Psoas muscle (tissue), 8 donors: ENCODE results near the gene DBN1. TPM values are rescaled to one million over a fixed set of nuclear protein-coding genes. Genes with fewer than 3 reads are reported as not detected.
"Not testable (repeated sequence)": the region's sequence is repeated elsewhere in the genome, so short reads cannot be mapped to it uniquely, and the experiment has no call there.

Source experiments
- ATAC-seq, 4 donors: fragments of 200-7000 bp; cut with Tn5 transposase; one replicate each; pipeline ENCODE4 v1.9.1; 2020; ENCODE audit warnings: moderate library complexity in 3 of 4, mild to moderate bottlenecking in 2 of 4
- DNase-seq, 2 donors: peaks; one replicate each; pipeline ENCODE4 v3.0.0-alpha.2; 2020
- H3K27ac ChIP-seq: fragments of 200-600 bp; one replicate; pipeline ENCODE4 v1.8.0; 2022
- H3K27me3 ChIP-seq, 3 donors: fragments of 200-600 bp in 1 of 3; one replicate each; pipeline versions ENCODE4 v1.6.1 to v1.8.0; 2013 to 2022; ENCODE audit warnings: low read length in 2 of 3, mild to moderate bottlenecking in 2 of 3, moderate library complexity in 1 of 3; ENCODE audit not compliant: insufficient read depth in 3 of 3
- H3K36me3 ChIP-seq, 2 donors: fragments of 200-600 bp in 1 of 2; one replicate each; pipeline versions ENCODE4 v1.6.1 to v1.8.0; 2013 to 2022; ENCODE audit warnings: low read depth in 1 of 2, mild to moderate bottlenecking in 1 of 2, moderate library complexity in 1 of 2; ENCODE audit not compliant: insufficient read depth in 1 of 2
- H3K4me1 ChIP-seq: fragments of 200-600 bp; one replicate; pipeline ENCODE4 v1.8.0; 2022
- H3K4me3 ChIP-seq: fragments of 200-600 bp; one replicate; pipeline ENCODE4 v1.8.0; 2022; ENCODE audit warnings: mild to moderate bottlenecking
- H3K9me3 ChIP-seq: fragments of 200-600 bp; one replicate; pipeline ENCODE4 v1.8.0; 2022
- CTCF ChIP-seq: fragments of 200-600 bp; IDR thresholded peaks from one replicate; pipeline ENCODE4 v1.8.0; 2022; ENCODE audit warnings: antibody characterized with exemption
- WGBS, 3 donors: extraction: QIAGEN DNeasy Blood & Tissue Kit; methylation state at CpG; one replicate each; pipeline versions ENCODE4 v1.1.6 to v1.1.7; 2013; 5-methylcytosine and 5-hydroxymethylcytosine counted together
- intact Hi-C, 2 donors: fragments of 100-400 bp; cut with DNase I; formaldehyde crosslinking; loops; one replicate each; pipeline versions ENCODE4 v1.11.0 to v1.14.2; 2022
- polyA plus RNA-seq, 3 donors: library from polyadenylated mRNA; stranded (reverse); fragments of 200-250 nt; gene quantifications; one replicate each; pipeline ENCODE4 v1.2.3, GENCODE V29; 2013
- total RNA-seq, 4 donors: library from RNA; stranded (reverse); fragmentation: NEBNext Ultra II Directional in 2 of 4; extraction: Animal tissue kit (Norgen Biotek cat#: 25700) in 2 of 4; gene quantifications; one replicate each; pipeline versions ENCODE4 v1.2.1 to v1.2.4, GENCODE V29; 2021 to 2023
- donor health status: healthy with polysubstance abuse.
- donor health status: DM: no; HTN: no; CAD: no; lungs with moderate emphysema.
- donor health status: Bipolar disorder and iron deficiency.
- donor health status: healthy.
- donor health status: DM: yes; HTN: yes; CAD: no.
- donor health status: DM: no; HTN: no; CAD: no.
- donor health status: DM: no; HTN: no; CAD: no.
- donor health status: DM: yes; HTN: yes; CAD: no.

The DBN1 gene
- total and polyA plus RNA-seq, 7 donors, result 8.1 to 28.4 (median 20.8) TPM

GRCh38 chr5:177486256-177486655 lies 12.8 kb upstream of the DBN1 start:
- no peaks in the 10 kb centered on the region for H3K9me3 ChIP-seq
- H3K4me1 ChIP-seq, result peaks cover 24% of the 10 kb centered on the region
- no peak for TF ChIP-seq CTCF
- H3K27ac ChIP-seq, result no peak overlapping the region
- ATAC-seq (no peak), DNase-seq (no peak)
- H3K36me3 ChIP-seq, result peaks cover 0 to 81% of the 10 kb centered on the region in 2 donors
- intact Hi-C loops, result no loop called here
- no peak overlapping the region for H3K4me3 ChIP-seq
- no peaks in the 10 kb centered on the region for H3K27me3 ChIP-seq
- WGBS, 3 donors, result 91 to 97% (median 97%) methylated on average over 3 of the region's 3 CpGs

GRCh38 chr5:177485753-177486152 lies 12.3 kb upstream of the DBN1 start:
- H3K4me3 ChIP-seq, H3K27me3 ChIP-seq, ATAC-seq, DNase-seq, H3K9me3 ChIP-seq, intact Hi-C loops: not testable (repeated sequence)
- 94 to 95% (median 94%) methylated on average over 3 of the region's 3 CpGs for WGBS, 3 donors
- H3K27ac ChIP-seq, result peak overlapping the region; percentile 78
- peaks cover 24% of the 10 kb centered on the region for H3K4me1 ChIP-seq
- peaks cover 0 to 76% of the 10 kb centered on the region in 2 donors for H3K36me3 ChIP-seq

DNA sequence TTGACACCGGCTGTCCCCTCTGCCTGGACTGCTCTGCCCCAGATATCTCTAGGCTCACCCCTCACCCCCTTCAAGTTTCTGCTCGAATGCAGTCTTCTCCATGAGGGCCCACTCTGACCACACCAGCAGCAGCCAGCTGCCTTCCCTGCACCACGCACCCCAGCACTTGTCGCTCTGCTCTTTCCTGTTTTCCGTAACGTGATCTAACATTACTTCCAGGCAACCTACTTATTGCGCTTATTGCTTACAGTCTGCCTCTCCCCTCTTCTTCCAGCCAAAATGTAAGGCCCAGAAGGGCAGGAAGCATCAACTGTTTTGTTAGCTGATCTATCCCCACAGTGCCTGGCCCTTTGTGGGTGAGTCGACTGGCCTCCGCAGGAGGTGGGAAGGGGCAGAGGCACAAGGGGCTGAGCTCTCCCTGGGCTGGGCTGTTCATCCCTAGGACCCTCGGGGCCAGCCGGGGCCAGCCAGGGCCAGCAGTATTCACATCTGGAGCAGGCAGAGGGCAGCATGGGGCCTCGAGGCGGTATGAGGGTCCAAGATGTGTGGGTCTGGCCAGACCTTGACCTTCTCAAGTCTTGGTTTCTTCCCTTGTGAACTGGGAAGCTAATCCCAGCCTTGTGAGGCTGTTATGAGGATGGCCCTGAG lies 11.6 kb upstream of the DBN1 start:
- peaks cover 28% of the 10 kb centered on the region for H3K4me1 ChIP-seq
- 33 to 49% (median 35%) methylated on average over 13 of the region's 13 CpGs for whole genome bisulfite sequencing, 3 donors
- H3K9me3 ChIP-seq, result no peaks in the 10 kb centered on the region
- DNase-seq, result no peak
- H3K27ac ChIP-seq, result peak overlapping the region; percentile 78
- peaks cover 0 to 69% of the 10 kb centered on the region in 2 donors for H3K36me3 ChIP-seq
- H3K4me3 ChIP-seq, result no peak overlapping the region
- intact Hi-C loops, result no loop called here
- peak in 2 of 4 donors; percentile 6 to 7 for ATAC-seq
- no peaks in the 10 kb centered on the region for H3K27me3 ChIP-seq
- TF ChIP-seq CTCF, result no peak

GRCh38 chr5:177483994-177484901 lies 10.8 kb upstream of the DBN1 start:
- no peak overlapping the region for H3K4me3 ChIP-seq
- H3K27me3 ChIP-seq, result no peaks in the 10 kb centered on the region
- H3K27ac ChIP-seq, result peak overlapping the region; percentile 78
- DNase-seq (peak in 1 of 2 donors; percentile 78), ATAC-seq (peak; percentile 21 to 67 (median 62))
- peaks cover 36% of the 10 kb centered on the region for H3K4me1 ChIP-seq
- no peak for TF ChIP-seq CTCF
- no peaks in the 10 kb centered on the region for H3K9me3 ChIP-seq
- H3K36me3 ChIP-seq, result peaks cover 0 to 61% of the 10 kb centered on the region in 2 donors
- intact Hi-C loops, result no loop called here
- WGBS, 3 donors, result 54 to 68% (median 57%) methylated on average over 22 of the region's 22 CpGs

- H3K36me3 ChIP-seq, result peaks cover 0 to 49% of the 10 kb centered on the region in 2 donors
- H3K4me3 ChIP-seq, result no peak overlapping the region
- no peak for TF ChIP-seq CTCF
- DNase-seq, result no peak
- peak overlapping the region; percentile 16 for H3K27ac ChIP-seq
- 93 to 98% (median 96%) methylated on average over 9 of the region's 9 CpGs for WGBS, 3 donors
- peaks cover 45% of the 10 kb centered on the region for H3K4me1 ChIP-seq
- intact Hi-C loops, result no loop called here
- H3K9me3 ChIP-seq, result no peaks in the 10 kb centered on the region
- H3K27me3 ChIP-seq, result no peaks in the 10 kb centered on the region
- no peak for ATAC-seq
Measured at GRCh38 chr5:177483042-177483441, 9.6 kb upstream of the DBN1 start.
